SU-DHL-6 (cell line): ENCODE results near the gene POLA1.

Experiments
- H2AFZ ChIP-seq: fragments of 200-600 bp; sonication (generic); 2 replicates; pipeline ENCODE4 v1.6.1; 2014; ENCODE audit warnings: low read depth, mild to moderate bottlenecking, moderate library complexity, mixed read lengths, antibody characterized with exemption, low read length; ENCODE audit not compliant: severe bottlenecking
- H3F3A ChIP-seq: fragments of 200-600 bp; shearing (Covaris generic); 2 replicates; pipeline ENCODE4 v1.6.0; 2016; ENCODE audit warnings: antibody characterized with exemption, mild to moderate bottlenecking; ENCODE audit not compliant: insufficient read depth
- H3K27ac ChIP-seq: fragments of 200-600 bp; sonication (generic); 2 replicates; pipeline ENCODE4 v1.5.1; 2016; ENCODE audit warnings: low read depth, mild to moderate bottlenecking, low read length, moderate library complexity, mixed read lengths
- H3K27me3 ChIP-seq: fragments of 200-600 bp; sonication (generic), shearing (Covaris generic); 2 replicates; pipeline ENCODE4 v1.6.0; 2014; ENCODE audit warnings: mild to moderate bottlenecking, low read length
- H3K36me3 ChIP-seq: fragments of 200-600 bp; sonication (generic); 2 replicates; pipeline ENCODE4 v1.6.1; 2014; ENCODE audit warnings: mild to moderate bottlenecking, low read length, mixed read lengths
- H3K4me2 ChIP-seq: fragments of 300-600, 200-600 bp; shearing (Covaris generic), sonication (generic); 2 replicates; pipeline ENCODE4 v1.6.0; 2014; ENCODE audit warnings: low read length, low read depth, mild to moderate bottlenecking; ENCODE audit not compliant: poor library complexity, severe bottlenecking
- H3K4me3 ChIP-seq: fragments of 200-600 bp; sonication (generic); 2 replicates; pipeline ENCODE4 v1.5.1; 2014; ENCODE audit warnings: antibody characterized with exemption, low read length, mild to moderate bottlenecking, mixed read lengths; ENCODE audit not compliant: insufficient read depth, poor library complexity, severe bottlenecking
- H3K79me2 ChIP-seq: fragments of 200-600 bp; sonication (generic); 2 replicates; pipeline ENCODE4 v1.6.1; 2014; ENCODE audit warnings: mild to moderate bottlenecking, low read length, moderate library complexity; ENCODE audit not compliant: insufficient read depth
- H3K9ac ChIP-seq: fragments of 200-600 bp; sonication (generic); 2 replicates; pipeline ENCODE4 v1.7.0; 2014; ENCODE audit warnings: mild to moderate bottlenecking, low read length
- H3K9me2 ChIP-seq: fragments of 200-600 bp; sonication (generic); replicated peaks from 2 replicates; pipeline ENCODE4 v1.6.1; 2014; ENCODE audit warnings: low read length; ENCODE audit not compliant: insufficient read depth
- H3K9me3 ChIP-seq: fragments of 200-600 bp; sonication (generic); 2 replicates; pipeline ENCODE4 v1.6.1; 2014; ENCODE audit warnings: low read length, mixed read lengths; ENCODE audit not compliant: insufficient read depth
- H4K20me1 ChIP-seq: fragments of 200-600 bp; sonication (generic); 2 replicates; pipeline ENCODE4 v1.6.1; 2014; ENCODE audit warnings: low read depth, mild to moderate bottlenecking, antibody characterized with exemption, low read length, moderate library complexity, mixed read lengths
- CTCF ChIP-seq: fragments of 200-600 bp; sonication (generic); IDR thresholded peaks from one replicate; pipeline ENCODE4 v1.5.1; 2017; ENCODE audit warnings: antibody characterized with exemption, mild to moderate bottlenecking, low read length, moderate library complexity; ENCODE audit not compliant: insufficient read depth, poor library complexity, severe bottlenecking
- EZH2phosphoT487 ChIP-seq: fragments of 200-600 bp; sonication (generic), shearing (Covaris generic); conservative IDR thresholded peaks from 2 replicates; pipeline ENCODE4 v1.6.1; 2018; ENCODE audit warnings: mild to moderate bottlenecking, antibody characterized with exemption, low read length, moderate library complexity, mixed read lengths

POLA1 gene

GRCh38 chrX:25004040-25004439, 310.3 kb downstream of the POLA1 start:
- H3F3A ChIP-seq: no peaks in the 10 kb centered on the region
- H3K36me3 ChIP-seq: no peaks in the 10 kb centered on the region
- TF ChIP-seq CTCF (no peak), EZH2phosphoT487 (no peak)
- no peak overlapping the region for H3K4me3 ChIP-seq
- H3K79me2 ChIP-seq: no peaks in the 10 kb centered on the region
- H4K20me1 ChIP-seq: no peaks in the 10 kb centered on the region
- H3K27ac ChIP-seq: no peak overlapping the region
- H3K27me3 ChIP-seq: no peaks in the 10 kb centered on the region
- no peaks in the 10 kb centered on the region for H3K9me2 ChIP-seq
- H2AFZ ChIP-seq: no peak overlapping the region
- no peaks in the 10 kb centered on the region for H3K9me3 ChIP-seq
- no peak overlapping the region for H3K9ac ChIP-seq
- no peak overlapping the region for H3K4me2 ChIP-seq

GRCh38 chrX:25004485-25005032, 310.8 kb downstream of the POLA1 start:
- Histone ChIP-seq H3K36me3 (no peaks in the 10 kb centered on the region), H3K4me2 (no peak overlapping the region), H3F3A (no peaks in the 10 kb centered on the region), H2AFZ (no peak overlapping the region), H3K9ac (no peak overlapping the region), H4K20me1 (no peaks in the 10 kb centered on the region), H3K9me2 (no peaks in the 10 kb centered on the region), H3K79me2 (no peaks in the 10 kb centered on the region), H3K27me3 (no peaks in the 10 kb centered on the region), H3K27ac (no peak overlapping the region), H3K9me3 (no peaks in the 10 kb centered on the region), H3K4me3 (no peak overlapping the region)
- no peak for TF ChIP-seq CTCF
- no peak for TF ChIP-seq EZH2phosphoT487

GRCh38 chrX:25005034-25005381, 311.3 kb downstream of the POLA1 start:
- no peaks in the 10 kb centered on the region for H3K9me3 ChIP-seq
- no peaks in the 10 kb centered on the region for H3F3A ChIP-seq
- H3K27me3 ChIP-seq: no peaks in the 10 kb centered on the region
- H3K4me2 ChIP-seq: no peak overlapping the region
- H3K9me2 ChIP-seq: no peaks in the 10 kb centered on the region
- no peak overlapping the region for H3K4me3 ChIP-seq
- TF ChIP-seq EZH2phosphoT487 (no peak), CTCF (no peak)
- H2AFZ ChIP-seq: no peak overlapping the region
- H3K9ac ChIP-seq: no peak overlapping the region
- H3K36me3 ChIP-seq: no peaks in the 10 kb centered on the region
- no peaks in the 10 kb centered on the region for H4K20me1 ChIP-seq
- H3K79me2 ChIP-seq: no peaks in the 10 kb centered on the region
- no peak overlapping the region for H3K27ac ChIP-seq
